Mesothelial cell of epicardium (in vitro differentiated cells): ENCODE measurements around the gene PRKG1. TPM values are rescaled to one million over a fixed set of nuclear protein-coding genes. Genes with fewer than 3 reads are reported as not detected.

Experiments
- DNase-seq, 2 experiments: peaks; one replicate each; pipeline ENCODE4 v3.0.0; 2021; ENCODE audit warnings: low spot score in 2 of 2; ENCODE audit not compliant: unreplicated experiment in 2 of 2
- H3K27ac Mint-ChIP-seq: 2 replicates; pipeline ENCODE4 v1.8.0; 2021; ENCODE audit warnings: mixed read lengths
- H3K27me3 Mint-ChIP-seq: 2 replicates; pipeline ENCODE4 v1.8.0; 2021; ENCODE audit warnings: low read depth, mixed read lengths
- H3K36me3 Mint-ChIP-seq: 2 replicates; pipeline ENCODE4 v1.8.0; 2021; ENCODE audit warnings: mixed read lengths
- H3K4me1 Mint-ChIP-seq: 2 replicates; pipeline ENCODE4 v1.8.0; 2021; ENCODE audit warnings: mixed read lengths
- H3K4me3 Mint-ChIP-seq: 2 replicates; pipeline ENCODE4 v1.8.0; 2021; ENCODE audit warnings: mild to moderate bottlenecking, moderate library complexity, mixed read lengths
- H3K9me3 Mint-ChIP-seq: 2 replicates; pipeline ENCODE4 v1.8.0; 2021; ENCODE audit warnings: mixed read lengths
- CTCF ChIP-seq: fragments of 200-600 bp; sonication (generic); IDR thresholded peaks from one replicate; pipeline ENCODE4 v1.5.0; 2021; ENCODE audit warnings: antibody characterized with exemption; ENCODE audit not compliant: unreplicated experiment
- total RNA-seq: library from RNA; stranded (reverse); gene quantifications from 3 replicates; pipeline ENCODE4 v1.2.1, GENCODE V29; 2021

Gene PRKG1
- total RNA-seq, 1 donor from 2014 or later, result 37.0 TPM

DNA sequence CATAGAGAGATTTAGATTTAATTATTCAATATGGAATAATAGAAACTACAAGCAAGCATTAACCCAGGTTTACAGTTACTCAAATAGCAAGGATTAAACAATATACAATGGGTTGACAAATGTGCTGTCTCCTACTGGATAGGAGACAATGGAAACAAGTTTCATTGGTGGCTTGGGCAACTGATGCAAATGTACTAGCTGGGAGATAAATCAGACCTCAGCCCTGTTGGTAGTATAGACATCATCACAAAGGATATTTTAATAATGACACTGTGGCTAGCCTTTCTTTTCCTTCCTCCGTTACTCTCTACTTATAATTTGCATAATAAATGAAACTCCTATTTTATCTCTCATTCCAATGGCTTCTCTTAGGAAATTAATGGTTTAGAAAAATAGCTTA is 1143.2 kb downstream of the PRKG1 start:
- H3K4me3 Mint-ChIP-seq, result no peak overlapping the region

DNA sequence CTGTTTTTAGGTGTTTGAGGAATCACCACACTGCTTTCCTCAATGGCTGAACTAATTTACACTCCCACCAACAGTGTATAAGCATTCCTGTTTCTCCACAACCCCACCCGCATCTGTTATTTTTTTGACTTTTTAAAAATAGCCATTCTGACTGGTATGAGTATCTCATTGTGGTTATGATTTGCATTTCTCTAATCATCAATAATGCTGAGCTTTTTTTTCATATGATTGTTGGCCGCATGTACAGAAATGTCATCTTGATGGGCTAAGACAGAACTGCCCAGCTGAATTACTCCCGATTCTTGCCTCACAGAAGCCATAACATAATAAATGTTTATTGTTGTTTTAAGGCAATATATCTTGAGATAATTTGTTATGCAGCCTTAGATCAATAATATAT is 1146.7 kb downstream of the PRKG1 start:
- no peak for DNase-seq
- Mint-ChIP-seq H3K27ac (no peak overlapping the region), H3K4me1 (peaks cover 10% of the 10 kb centered on the region), H3K4me3 (no peak overlapping the region), H3K27me3 (no peaks in the 10 kb centered on the region), H3K9me3 (peaks cover 17% of the 10 kb centered on the region), H3K36me3 (no peaks in the 10 kb centered on the region)
- no peak for TF ChIP-seq CTCF

More for the DNA sequence above, 1143.2 kb downstream of the PRKG1 start:
- no peak for TF ChIP-seq CTCF
- DNase-seq, result no peak
- Mint-ChIP-seq H3K27ac (peak overlapping the region; percentile 53), H3K27me3 (no peaks in the 10 kb centered on the region), H3K9me3 (peaks cover 3% of the 10 kb centered on the region), H3K4me1 (peaks cover 20% of the 10 kb centered on the region), H3K36me3 (no peaks in the 10 kb centered on the region)

GRCh38 chr10:52221923-52222322 is 1147.6 kb downstream of the PRKG1 start:
- no peak overlapping the region for H3K27ac Mint-ChIP-seq
- H3K36me3 Mint-ChIP-seq, result no peaks in the 10 kb centered on the region
- H3K27me3 Mint-ChIP-seq, result no peaks in the 10 kb centered on the region
- DNase-seq, result no peak
- H3K4me1 Mint-ChIP-seq, result peaks cover 2% of the 10 kb centered on the region
- TF ChIP-seq CTCF, result no peak
- H3K4me3 Mint-ChIP-seq, result no peak overlapping the region
- H3K9me3 Mint-ChIP-seq, result peaks cover 17% of the 10 kb centered on the region

DNA sequence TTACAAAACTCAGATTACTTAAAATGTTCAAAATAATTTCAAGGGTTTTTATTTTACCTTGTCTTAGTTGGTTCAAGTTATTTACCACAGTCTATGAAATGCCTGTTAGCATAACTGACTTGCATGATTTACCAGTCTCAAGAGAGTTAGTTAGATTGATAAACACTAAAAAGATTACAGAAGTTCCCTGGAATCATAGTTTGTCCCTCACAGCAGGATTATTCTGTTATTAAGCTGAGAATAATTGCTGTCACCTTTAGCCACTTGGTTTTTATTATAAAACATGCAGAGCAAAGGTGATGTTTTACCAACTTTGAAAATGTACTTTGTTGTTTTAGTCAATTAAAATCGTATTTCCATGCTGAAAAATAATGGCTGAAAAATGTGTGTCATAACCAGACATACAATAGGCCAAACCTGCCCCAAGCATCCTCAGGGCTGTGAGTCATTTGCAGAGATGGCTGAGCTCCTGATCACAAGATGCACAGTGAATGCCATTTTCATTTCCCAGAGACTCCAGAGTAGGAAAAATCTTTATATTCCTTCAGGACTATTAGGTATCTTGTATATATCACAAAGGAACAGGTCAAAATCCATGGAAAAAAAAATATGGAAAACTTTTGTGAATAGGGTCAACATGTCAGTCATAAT is 1152.0 kb downstream of the PRKG1 start:
- Mint-ChIP-seq H3K27me3 (no peaks in the 10 kb centered on the region), H3K4me1 (no peaks in the 10 kb centered on the region), H3K27ac (no peak overlapping the region), H3K9me3 (peaks cover 14% of the 10 kb centered on the region), H3K36me3 (no peaks in the 10 kb centered on the region), H3K4me3 (no peak overlapping the region)
- TF ChIP-seq CTCF, result no peak
- DNase-seq, result no peak

DNA sequence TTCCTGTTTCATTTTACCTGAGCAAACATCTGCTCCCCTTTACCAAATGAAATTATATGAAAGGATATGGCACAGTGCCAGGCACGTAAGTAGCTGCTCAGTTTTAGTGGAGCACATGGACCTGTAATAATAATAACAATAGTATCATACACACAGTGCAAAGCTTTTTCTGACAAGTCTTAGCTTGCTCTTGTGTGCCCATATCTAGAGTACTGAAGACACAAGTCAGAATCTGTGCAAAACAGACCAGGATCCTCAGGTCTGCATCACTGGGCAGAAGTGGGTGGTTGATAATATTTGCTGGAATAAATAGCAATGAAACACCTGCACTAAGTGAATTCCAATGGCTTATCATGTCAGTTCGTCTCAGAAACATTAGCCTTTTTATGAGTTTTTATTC is 1154.3 kb downstream of the PRKG1 start:
- no peaks in the 10 kb centered on the region for H3K27me3 Mint-ChIP-seq
- peaks cover 8% of the 10 kb centered on the region for H3K4me1 Mint-ChIP-seq
- H3K9me3 Mint-ChIP-seq, result peaks cover 14% of the 10 kb centered on the region

More for the DNA sequence above, 1154.3 kb downstream of the PRKG1 start:
- H3K27ac Mint-ChIP-seq, result no peak overlapping the region
- no peaks in the 10 kb centered on the region for H3K36me3 Mint-ChIP-seq
- no peak for DNase-seq
- no peak overlapping the region for H3K4me3 Mint-ChIP-seq
- TF ChIP-seq CTCF, result no peak
